Gastroesophageal sphincter (tissue), 4 donors: ENCODE data around the gene DOC2A. TPM values are rescaled to one million over a fixed set of nuclear protein-coding genes. Genes with fewer than 3 reads are reported as not detected.

Experiments used
- ATAC-seq: fragments of 150-250 bp; one replicate; pipeline ENCODE4 v1.9.1; 2016; ENCODE audit warnings: mild to moderate bottlenecking, moderate library complexity
- H3K27ac ChIP-seq, 4 donors: fragments of 200-600 bp; sonication (generic) in 3 of 4; 1 replicate in 3 of 4; 2 replicates in 1 of 4; pipeline ENCODE4 v1.5.1; 2016 to 2019
- H3K27me3 ChIP-seq: fragments of 200-600 bp; sonication (generic); one replicate; pipeline ENCODE4 v1.5.1; 2019
- H3K36me3 ChIP-seq, 2 donors: fragments of 200-600 bp; sonication (generic); one replicate each; pipeline ENCODE4 v1.5.1; 2019; ENCODE audit warnings: control low read depth in 1 of 2
- H3K4me1 ChIP-seq, 3 donors: fragments of 200-600 bp; sonication (generic); 1 replicate in 2 of 3; 2 replicates in 1 of 3; pipeline ENCODE4 v1.5.1; 2016 to 2019; ENCODE audit warnings: control low read depth in 2 of 3
- H3K4me3 ChIP-seq, 2 donors: fragments of 200-600 bp; sonication (generic); one replicate each; pipeline ENCODE4 v1.5.1; 2019; ENCODE audit warnings: mild to moderate bottlenecking in 1 of 2, moderate library complexity in 1 of 2
- H3K9me3 ChIP-seq, 3 donors: fragments of 200-600 bp; sonication (generic); one replicate each; pipeline ENCODE4 v1.5.1; 2017 to 2019; ENCODE audit warnings: control low read depth in 2 of 3
- CTCF ChIP-seq, 4 experiments: fragments of 200-600 bp in 2 of 4; fragments of 450-650 bp in 2 of 4; sonication (generic) in 1 of 4; IDR thresholded peaks; one replicate each; pipeline ENCODE4 v1.5.1; 2017 to 2019; ENCODE audit warnings: antibody characterized with exemption in 4 of 4, mild to moderate bottlenecking in 2 of 4, moderate library complexity in 2 of 4
- EP300 ChIP-seq: sonication (generic); formaldehyde crosslinking; IDR thresholded peaks from one replicate; pipeline ENCODE4 v1.6.1; 2017; ENCODE audit warnings: antibody characterized with exemption, mild to moderate bottlenecking
- POLR2A ChIP-seq, 2 donors: fragments of 450-650 bp; IDR thresholded peaks; one replicate each; pipeline ENCODE4 v1.6.1; 2017; ENCODE audit warnings: antibody characterized with exemption in 2 of 2, mild to moderate bottlenecking in 2 of 2, moderate library complexity in 1 of 2
- POLR2AphosphoS5 ChIP-seq: sonication (generic); formaldehyde crosslinking; IDR thresholded peaks from one replicate; pipeline ENCODE4 v1.6.1; 2017; ENCODE audit warnings: antibody characterized with exemption
- WGBS, 2 donors: methylation state at CpG; one replicate each; pipeline ENCODE4 v1.1.5; 2018; ENCODE audit warnings: low coverage in 1 of 2; 5-methylcytosine and 5-hydroxymethylcytosine counted together
- total RNA-seq, 4 donors: library from RNA; depleted of rRNA; stranded (reverse); fragments of >200 nt; gene quantifications; one replicate each; pipeline ENCODE4 v1.1.0, GENCODE V29; 2016

The DOC2A gene
- total RNA-seq, 4 donors from 2014 or later: 0.77 to 0.81 (median 0.78) TPM; not detected in 1

DNA sequence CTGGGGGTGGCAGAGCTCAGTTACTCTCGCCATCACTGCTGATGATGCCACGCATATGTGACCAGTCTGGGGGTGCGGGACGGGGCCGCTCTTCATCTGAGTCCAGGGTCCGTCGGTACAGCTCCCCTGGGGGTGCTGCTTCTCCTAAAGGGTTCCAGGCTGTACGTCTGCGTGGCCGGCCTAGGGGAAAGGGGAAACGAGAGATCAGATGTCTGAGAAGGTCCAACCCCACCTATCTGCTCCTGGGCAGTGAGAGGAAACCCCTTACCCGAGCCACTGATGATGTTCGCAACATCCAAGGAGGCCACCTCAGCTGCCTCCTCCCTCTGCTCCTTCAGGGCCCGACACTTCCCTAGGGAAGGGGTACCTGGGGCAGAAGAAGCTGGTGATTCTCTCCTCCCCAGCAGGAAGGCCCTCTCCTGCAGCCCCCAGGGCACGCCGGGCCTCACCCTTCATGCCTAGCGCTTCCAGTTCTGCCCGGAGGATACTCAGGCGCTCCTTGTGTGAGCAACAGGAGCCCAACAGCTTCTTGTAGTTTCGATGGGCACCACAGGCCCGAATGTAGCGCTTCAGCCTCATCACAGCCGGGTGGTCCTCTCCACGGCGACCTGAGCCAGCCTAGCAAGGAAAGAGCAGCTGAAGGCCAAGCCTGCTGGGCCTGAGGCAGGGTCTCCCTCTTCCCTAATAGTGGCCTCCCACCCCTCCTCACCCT, 17.5 kb downstream of the DOC2A start:
- 55 to 92% methylated on average over 2 of the region's 25 CpGs for WGBS, 2 donors

GRCh38 chr16:29992344-29992967, 18.4 kb downstream of the DOC2A start:
- no peak for ATAC-seq
- TF ChIP-seq EP300 (no peak), POLR2AphosphoS5 (no peak), POLR2A (IDR thresholded peaks at IDR 0.05) (no peak), CTCF (IDR thresholded peaks at IDR 0.05) (no peak)
- H3K9me3 ChIP-seq: no peaks in the 10 kb centered on the region
- H3K4me3 ChIP-seq: no peak overlapping the region
- no peaks in the 10 kb centered on the region for H3K27me3 ChIP-seq
- peak overlapping the region in 1 of 4 donors; percentile 2 for H3K27ac ChIP-seq
- WGBS, 2 donors: 23 to 32% methylated on average over 2 to 4 of the region's 7 CpGs
- H3K4me1 ChIP-seq: peaks cover 3 to 30% (median 11%) of the 10 kb centered on the region in 3 donors
- H3K36me3 ChIP-seq: peaks cover 0 to 68% of the 10 kb centered on the region in 2 donors

More for the DNA sequence above, 17.5 kb downstream of the DOC2A start:
- H3K4me1 ChIP-seq: peaks cover 3 to 35% (median 11%) of the 10 kb centered on the region in 3 donors
- no peak for TF ChIP-seq POLR2AphosphoS5
- no peak for TF ChIP-seq CTCF (IDR thresholded peaks at IDR 0.05)
- no peak for TF ChIP-seq EP300
- TF ChIP-seq POLR2A (IDR thresholded peaks at IDR 0.05): no peak
- H3K9me3 ChIP-seq: no peaks in the 10 kb centered on the region
- ATAC-seq: no peak
- H3K36me3 ChIP-seq: peaks cover 0 to 67% of the 10 kb centered on the region in 2 donors
- no peak overlapping the region for H3K4me3 ChIP-seq
- no peaks in the 10 kb centered on the region for H3K27me3 ChIP-seq
- H3K27ac ChIP-seq: peak overlapping the region in 1 of 4 donors; percentile 92

GRCh38 chr16:29991571-29991904, 19.3 kb downstream of the DOC2A start:
- WGBS, 2 donors: no CpG with 5 or more reads among the region's 5 CpGs
- peaks cover 0 to 76% of the 10 kb centered on the region in 2 donors for H3K36me3 ChIP-seq

DNA sequence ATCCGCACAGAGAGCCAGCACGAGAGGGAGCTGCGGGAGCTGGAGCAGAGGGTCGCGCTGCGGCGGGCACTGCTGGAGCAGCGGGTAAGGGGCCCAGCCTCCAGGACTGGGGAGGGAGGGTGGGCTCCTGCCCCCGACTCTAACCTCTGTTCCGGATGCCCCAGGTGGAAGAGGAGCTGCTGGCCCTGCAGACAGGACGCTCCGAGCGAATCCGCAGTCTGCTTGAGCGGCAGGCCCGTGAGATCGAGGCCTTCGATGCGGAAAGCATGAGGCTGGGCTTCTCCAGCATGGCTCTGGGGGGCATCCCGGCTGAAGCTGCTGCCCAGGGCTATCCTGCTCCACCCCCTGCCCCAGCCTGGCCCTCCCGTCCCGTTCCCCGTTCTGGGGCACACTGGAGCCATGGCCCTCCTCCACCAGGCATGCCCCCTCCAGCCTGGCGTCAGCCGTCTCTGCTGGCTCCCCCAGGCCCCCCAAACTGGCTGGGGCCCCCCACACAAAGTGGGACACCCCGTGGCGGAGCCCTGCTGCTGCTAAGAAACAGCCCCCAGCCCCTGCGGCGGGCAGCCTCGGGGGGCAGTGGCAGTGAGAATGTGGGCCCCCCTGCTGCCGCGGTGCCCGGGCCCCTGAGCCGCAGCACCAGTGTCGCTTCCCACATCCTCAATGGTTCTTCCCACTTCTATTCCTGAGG, 19.8 kb downstream of the DOC2A start:
- H3K27me3 ChIP-seq: no peaks in the 10 kb centered on the region
- H3K4me1 ChIP-seq: peaks cover 3 to 19% (median 7%) of the 10 kb centered on the region in 3 donors
- H3K9me3 ChIP-seq: no peaks in the 10 kb centered on the region
- H3K36me3 ChIP-seq: peaks cover 0 to 82% of the 10 kb centered on the region in 2 donors
- no peak overlapping the region for H3K4me3 ChIP-seq
- no peak for TF ChIP-seq EP300
- no peak for TF ChIP-seq POLR2A (IDR thresholded peaks at IDR 0.05)
- TF ChIP-seq POLR2AphosphoS5: no peak
- no peak for TF ChIP-seq CTCF (IDR thresholded peaks at IDR 0.05)
- H3K27ac ChIP-seq: no peak overlapping the region
- no CpG with 5 or more reads among the region's 35 CpGs for WGBS, 2 donors
- no peak for ATAC-seq

More at GRCh38 chr16:29991571-29991904, 19.3 kb downstream of the DOC2A start:
- Histone ChIP-seq H3K27ac (no peak overlapping the region), H3K4me3 (no peak overlapping the region), H3K9me3 (no peaks in the 10 kb centered on the region), H3K27me3 (no peaks in the 10 kb centered on the region), H3K4me1 (peaks cover 3 to 20% (median 7%) of the 10 kb centered on the region in 3 donors)
- no peak for TF ChIP-seq EP300
- TF ChIP-seq POLR2AphosphoS5: no peak
- ATAC-seq: no peak

DNA sequence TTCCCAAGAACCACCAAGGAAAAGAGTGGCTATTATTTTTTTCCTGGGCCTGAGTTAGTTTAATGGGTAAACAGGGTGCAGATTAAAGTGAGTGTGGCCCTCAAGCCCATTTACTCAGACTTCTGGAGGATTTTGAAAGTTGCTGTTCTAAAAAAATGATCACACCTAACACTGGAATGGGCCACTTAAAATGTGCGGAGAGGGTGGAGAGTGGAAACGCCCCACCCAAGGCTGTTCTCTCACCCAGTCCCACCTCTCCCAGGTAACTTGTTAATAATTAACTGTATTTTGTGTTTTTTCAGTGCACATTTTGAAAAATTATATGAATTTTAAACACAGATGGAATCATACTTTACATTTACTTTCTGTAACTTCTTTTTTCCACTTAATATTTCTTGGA, 20.8 kb downstream of the DOC2A start:
- Histone ChIP-seq H3K9me3 (no peaks in the 10 kb centered on the region), H3K27ac (no peak overlapping the region), H3K27me3 (no peaks in the 10 kb centered on the region), H3K4me1 (peaks cover 3 to 17% (median 7%) of the 10 kb centered on the region in 3 donors), H3K36me3 (peaks cover 0 to 91% of the 10 kb centered on the region in 2 donors), H3K4me3 (no peak overlapping the region)
- no peak for ATAC-seq
- 77 to 96% methylated on average over 2 of the region's 2 CpGs for WGBS, 2 donors
- no peak for TF ChIP-seq CTCF (IDR thresholded peaks at IDR 0.05)
- TF ChIP-seq POLR2A (IDR thresholded peaks at IDR 0.05): no peak
- no peak for TF ChIP-seq POLR2AphosphoS5
- no peak for TF ChIP-seq EP300
